Measurements from ENCODE around the gene FAAP100.

- no peak for TF ChIP-seq CTCF (IDR thresholded peaks at IDR 0.05)
- no peak for TF ChIP-seq POLR2A (IDR thresholded peaks at IDR 0.05)
- no peak for TF ChIP-seq EP300 (IDR thresholded peaks at IDR 0.05)
These were observed 8.4 kb downstream of the FAAP100 start for GRCh38 chr17:81543756-81544155.

All from ovary (tissue), 3 donors.